Fibroblast of skin of abdomen (primary cell): ENCODE data around the gene MMD.

Experiments used
- DNase-seq: peaks from one replicate; pipeline ENCODE4 v3.0.0-alpha.2; 2013

MMD gene

GRCh38 chr17:55347341-55347740, 74.3 kb downstream of the MMD start:
- no peak for DNase-seq

- DNase-seq: no peak
Measured at GRCh38 chr17:55346658-55347057, 75.0 kb downstream of the MMD start.

GRCh38 chr17:55345132-55345531, 76.5 kb downstream of the MMD start:
- DNase-seq: no peak

- DNase-seq: no peak
Measured at GRCh38 chr17:55344514-55344997, 77.1 kb downstream of the MMD start.

GRCh38 chr17:55343900-55344513, 77.6 kb downstream of the MMD start:
- DNase-seq: no peak

- DNase-seq: no peak
Measured at GRCh38 chr17:55342800-55343585, 78.6 kb downstream of the MMD start.
